ENCODE data around the gene MAP3K14.
"Not testable (repeated sequence)": the region's sequence is repeated elsewhere in the genome, so short reads cannot be mapped to it uniquely, and the experiment has no call there.

Gene MAP3K14

DNA sequence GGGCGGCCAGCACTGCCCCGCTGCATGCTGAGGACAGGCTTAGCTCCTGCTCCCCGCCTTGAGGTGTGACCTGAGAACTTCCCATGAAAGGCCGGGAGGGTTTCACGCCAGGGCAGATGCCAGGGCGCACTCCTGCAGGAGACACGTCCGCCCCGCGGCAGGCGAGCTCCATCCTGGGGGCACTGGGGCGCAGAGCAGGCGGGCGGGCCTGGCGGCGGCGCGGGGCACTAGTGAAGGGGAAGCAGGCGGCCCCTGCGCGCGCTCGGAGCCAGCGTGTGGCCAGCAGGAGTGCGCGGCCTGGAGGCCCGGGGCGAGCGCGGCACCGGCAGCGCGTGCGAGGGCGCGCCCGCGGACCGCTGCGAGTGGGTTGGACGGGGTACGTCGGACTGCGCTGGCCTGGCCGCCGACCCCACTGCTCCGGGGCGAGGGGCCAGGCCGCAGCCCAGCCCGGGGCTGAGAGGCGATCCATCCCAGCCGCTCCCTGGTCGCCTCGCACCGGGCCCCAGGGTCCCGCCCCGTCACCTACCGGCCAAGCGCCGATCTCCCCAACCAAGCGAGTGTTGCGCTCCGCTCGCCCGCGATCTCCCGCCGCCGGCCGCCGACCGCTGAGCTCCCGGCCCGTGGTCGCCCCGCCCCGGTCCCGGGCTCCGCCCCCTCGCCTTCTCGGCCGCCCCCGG, at the start of gene MAP3K14:
Gene MAP3K14, minus strand, starts transcription at position 587 of the 677 bp plus-strand sequence. CDS start 26,275 bp downstream, outside the sequence.
- H3K4me3 ChIP-seq (ENCODE audit: low read depth, low read length) = peak within 1 kb of the TSS; percentile 75

GRCh38 chr17:45366049-45366448, 49.2 kb upstream of the MAP3K14 start:
- no peak overlapping the region for H3K4me3 ChIP-seq (ENCODE audit: low read depth, low read length)

GRCh38 chr17:45364531-45365390, 47.9 kb upstream of the MAP3K14 start:
- no peak overlapping the region for H3K4me3 ChIP-seq (ENCODE audit: low read depth, low read length)

- H3K4me3 ChIP-seq (ENCODE audit: low read depth, low read length) = no peak overlapping the region
Observed at GRCh38 chr17:45363498-45363897, 46.7 kb upstream of the MAP3K14 start.

DNA sequence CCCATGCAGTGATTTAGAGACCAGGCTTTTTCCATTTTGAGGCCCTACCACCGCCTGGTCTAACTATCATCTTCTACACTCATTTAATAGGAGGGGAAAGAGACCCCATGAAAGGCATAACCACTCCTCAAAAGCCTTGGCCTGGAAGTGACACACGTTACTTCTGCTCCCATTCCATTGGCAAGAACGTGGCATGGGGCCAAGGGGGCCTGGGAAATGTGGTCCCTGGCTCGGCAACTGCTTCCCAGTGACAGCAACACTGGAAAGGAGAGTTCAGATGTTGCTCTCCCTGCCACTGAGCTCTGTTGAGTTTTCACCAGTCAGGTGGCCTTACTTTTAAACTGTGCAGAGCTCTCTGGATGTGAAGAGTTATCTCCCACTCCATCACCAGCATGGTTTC, 45.2 kb upstream of the MAP3K14 start:
- H3K4me3 ChIP-seq (ENCODE audit: low read depth, low read length) = no peak overlapping the region

- H3K4me3 ChIP-seq (ENCODE audit: low read depth, low read length) = no peak overlapping the region
Observed at GRCh38 chr17:45361451-45361850, 44.6 kb upstream of the MAP3K14 start.

GRCh38 chr17:45357364-45357997, 40.7 kb upstream of the MAP3K14 start:
- H3K4me3 ChIP-seq (ENCODE audit: low read depth, low read length) = no peak overlapping the region

DNA sequence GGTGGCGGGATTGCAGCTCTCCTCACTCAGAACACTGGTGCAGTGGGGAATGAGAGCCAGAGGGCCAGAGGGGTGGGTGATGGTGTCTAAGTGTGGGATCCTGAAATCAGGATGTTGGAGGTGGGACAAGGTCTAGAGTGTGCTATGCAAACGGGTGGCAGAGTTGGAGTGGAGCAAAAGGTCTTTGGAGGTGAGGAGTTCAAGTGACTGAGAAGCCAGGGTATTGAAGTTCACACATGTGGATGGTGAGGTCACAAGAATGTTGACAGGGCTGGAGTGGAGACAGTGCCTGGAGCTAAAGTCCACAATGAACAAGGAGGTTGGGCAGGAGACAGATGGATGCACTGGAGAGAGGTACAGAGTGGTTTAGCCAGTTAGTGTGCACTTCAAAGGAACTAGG, 38.3 kb upstream of the MAP3K14 start:
- no peak overlapping the region for H3K4me3 ChIP-seq (ENCODE audit: low read depth, low read length)

DNA sequence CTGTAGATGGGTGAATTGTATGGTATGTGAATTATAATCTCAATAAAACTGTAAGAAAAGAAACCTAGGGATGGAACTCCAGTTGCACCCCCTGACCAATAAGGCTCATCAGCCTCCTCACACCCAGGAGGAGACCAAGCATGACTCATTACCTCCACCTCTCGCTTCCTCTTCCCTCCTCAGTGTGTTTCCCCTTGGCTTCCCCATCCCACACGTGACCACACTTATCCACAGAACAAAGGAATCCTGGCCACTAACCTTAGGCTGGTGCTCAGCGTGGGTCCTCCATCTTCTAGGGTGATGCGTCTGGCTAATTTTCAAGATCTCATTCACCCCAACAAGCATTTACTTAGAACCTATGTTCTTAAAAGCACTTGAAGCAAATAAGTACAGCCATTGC, 36.2 kb upstream of the MAP3K14 start:
- no peak overlapping the region for H3K4me3 ChIP-seq (ENCODE audit: low read depth, low read length)

- no peak overlapping the region for H3K4me3 ChIP-seq (ENCODE audit: low read depth, low read length)
Observed at GRCh38 chr17:45351831-45352230, 35.0 kb upstream of the MAP3K14 start.

DNA sequence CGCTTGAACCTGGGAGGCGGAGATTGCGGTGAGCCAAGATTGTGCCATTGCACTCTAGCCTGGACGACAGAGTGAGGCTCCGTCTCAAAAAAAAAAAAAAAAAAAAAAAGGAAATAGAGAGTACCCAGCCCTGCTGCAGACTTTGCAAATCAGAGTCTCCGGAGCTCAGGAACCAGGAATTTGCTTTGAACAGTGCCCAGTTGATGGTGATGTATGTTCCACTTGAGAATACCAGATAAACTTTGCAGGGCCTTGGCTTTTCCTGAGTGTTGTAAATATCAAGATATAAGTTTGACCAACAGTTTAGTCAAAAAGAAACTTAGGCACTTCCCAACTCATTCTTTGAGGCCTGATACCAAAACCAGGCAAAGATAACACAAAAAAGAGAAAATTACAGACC, 30.6 kb upstream of the MAP3K14 start:
- no peak overlapping the region for H3K4me3 ChIP-seq (ENCODE audit: low read depth, low read length)

DNA sequence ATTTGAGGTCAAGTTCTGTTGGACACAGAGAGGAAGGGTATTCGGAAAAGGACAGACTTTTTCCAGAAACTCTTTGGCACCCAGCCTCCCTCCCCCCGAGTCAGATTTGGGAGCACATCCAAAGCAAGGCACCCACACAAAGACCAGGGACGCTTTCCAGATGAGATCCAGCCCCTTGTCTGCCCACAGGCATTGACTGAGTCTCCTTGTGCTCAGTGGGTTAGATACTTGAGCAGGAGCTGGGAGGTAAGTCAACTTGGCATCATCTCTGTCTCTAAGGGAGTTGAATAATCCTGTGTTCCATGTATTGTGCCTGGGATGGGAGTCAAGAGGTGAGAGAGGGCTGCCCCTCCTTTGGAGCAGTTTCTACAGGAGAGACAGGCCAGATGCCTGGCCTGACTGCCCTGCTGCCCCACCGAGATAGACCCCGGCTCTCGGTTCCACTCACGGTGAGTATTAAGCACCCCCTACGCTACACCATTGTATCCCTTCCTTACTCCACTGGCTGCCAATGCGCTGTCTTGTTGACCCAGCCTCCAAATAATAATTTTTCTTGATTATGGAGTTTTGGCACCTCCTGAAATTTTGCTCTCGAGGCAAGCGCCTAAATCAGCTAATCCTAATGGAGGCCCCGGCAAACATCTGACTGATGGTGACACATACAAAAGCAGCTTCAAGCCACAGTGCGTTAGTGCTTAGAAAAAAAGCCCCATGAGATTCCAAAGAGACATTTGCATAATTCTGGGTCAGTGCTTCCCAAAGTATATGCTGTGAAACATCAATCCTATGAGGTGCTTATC, 29.6 kb upstream of the MAP3K14 start:
- no peak overlapping the region for H3K4me3 ChIP-seq (ENCODE audit: low read depth, low read length)

DNA sequence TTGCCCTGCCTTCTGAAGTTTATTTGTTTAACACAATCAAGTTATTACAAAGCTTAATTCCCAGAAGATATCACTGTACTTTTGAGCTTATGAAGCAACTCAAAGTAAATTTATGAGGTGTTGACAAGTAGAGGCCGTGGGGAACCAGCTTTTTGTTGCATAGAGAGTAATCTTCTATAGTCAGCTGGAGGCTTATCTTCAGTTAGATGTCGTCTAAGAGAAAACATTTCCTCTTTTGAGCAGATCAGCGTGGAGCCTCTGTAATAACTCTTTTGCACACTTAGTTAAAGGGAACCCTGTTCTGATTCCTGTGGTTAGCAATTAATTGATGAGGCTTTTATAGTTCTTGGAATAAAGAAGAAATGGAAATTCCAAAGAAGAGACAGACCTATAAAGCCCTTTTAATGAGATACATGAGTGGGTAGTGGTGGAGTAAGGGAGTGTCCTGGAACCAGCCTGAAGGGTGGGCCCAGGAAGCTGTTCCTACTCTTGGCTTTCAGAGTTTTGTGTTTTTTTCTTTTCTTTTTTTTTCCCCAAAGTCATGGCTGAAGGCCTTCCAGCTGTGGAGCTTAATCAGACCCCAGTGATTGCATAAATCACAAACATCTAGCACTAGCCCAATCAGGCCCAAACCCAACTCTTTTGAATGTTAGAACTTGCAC, 28.9 kb upstream of the MAP3K14 start:
- no peak overlapping the region for H3K4me3 ChIP-seq (ENCODE audit: low read depth, low read length)

GRCh38 chr17:45345246-45345553, 28.4 kb upstream of the MAP3K14 start:
- no peak overlapping the region for H3K4me3 ChIP-seq (ENCODE audit: low read depth, low read length)

DNA sequence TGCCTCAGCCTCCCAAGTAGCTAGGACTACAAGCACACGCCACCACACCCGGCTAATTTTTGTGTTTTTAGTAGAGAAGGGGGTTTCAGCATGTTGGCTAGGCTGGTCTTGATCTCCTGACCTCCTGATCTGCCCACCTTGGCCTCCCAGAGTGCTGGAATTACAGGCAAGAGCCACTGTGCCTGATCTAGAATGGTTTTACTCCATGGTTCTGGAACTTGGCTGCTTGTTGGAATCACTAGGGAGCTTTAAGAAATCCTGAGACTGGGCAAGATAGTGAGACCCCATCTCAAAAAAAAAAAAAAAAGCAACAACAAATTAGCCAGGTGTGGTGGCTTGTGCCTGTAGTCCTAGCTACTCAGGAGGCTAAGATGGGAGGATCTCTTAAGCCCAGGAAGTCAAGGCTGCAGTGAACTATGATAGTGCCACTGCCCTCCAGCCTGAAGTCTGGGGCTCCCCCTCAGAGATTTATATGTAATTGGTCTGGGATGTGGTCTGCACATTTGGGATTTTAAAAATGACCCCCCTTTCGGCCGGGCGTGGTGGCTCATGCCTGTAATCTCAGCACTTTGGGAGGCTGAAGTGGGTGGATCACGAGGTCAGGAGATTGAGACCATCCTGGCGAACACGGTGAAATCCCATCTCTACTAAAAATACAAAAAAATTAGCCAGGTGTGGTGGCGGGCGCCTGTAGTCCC, 27.3 kb upstream of the MAP3K14 start:
- H3K4me3 ChIP-seq (ENCODE audit: low read depth, low read length) = not testable (repeated sequence)

DNA sequence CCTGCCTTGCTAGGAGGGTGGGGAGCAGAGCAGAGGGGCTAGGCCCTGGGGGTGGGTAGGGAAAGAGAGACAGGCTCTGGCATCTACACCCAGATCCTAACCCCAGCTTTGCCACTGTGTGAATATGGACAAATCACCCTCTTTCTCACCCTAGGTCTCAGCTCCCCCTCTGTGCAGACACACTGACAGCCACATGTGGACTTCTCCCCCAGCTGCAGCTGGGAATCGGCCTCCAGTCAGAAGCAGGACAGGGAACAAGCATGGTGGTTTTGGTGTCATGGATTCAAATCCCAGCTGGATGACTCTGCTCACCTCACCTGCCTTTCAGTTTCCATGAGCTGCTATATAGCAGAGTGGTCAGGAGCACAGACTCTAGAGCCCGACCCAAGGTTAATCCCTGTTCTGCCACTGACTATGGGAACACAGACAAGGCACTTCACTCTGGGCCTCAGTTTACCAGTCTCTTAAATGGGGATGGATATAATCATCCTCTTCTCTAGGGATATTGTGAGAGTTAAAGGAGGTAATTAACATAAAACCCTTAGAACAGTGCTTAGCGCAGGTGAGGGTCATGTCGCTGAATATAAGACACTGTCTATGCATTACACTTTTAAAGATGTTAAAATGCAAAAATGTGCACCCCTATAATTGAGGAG, 26.2 kb upstream of the MAP3K14 start:
- no peak overlapping the region for H3K4me3 ChIP-seq (ENCODE audit: low read depth, low read length)

- H3K4me3 ChIP-seq (ENCODE audit: low read depth, low read length) = no peak overlapping the region
Observed at GRCh38 chr17:45342306-45342705, 25.5 kb upstream of the MAP3K14 start.

- no peak overlapping the region for H3K4me3 ChIP-seq (ENCODE audit: low read depth, low read length)
Observed at GRCh38 chr17:45341533-45342158, 24.8 kb upstream of the MAP3K14 start.

All from iPS-11a (cell line).